HepG2 (cell line): Measurements from ENCODE around the gene GJD3. TPM values are rescaled to one million over a fixed set of nuclear protein-coding genes. Genes with fewer than 3 reads are reported as not detected.

ENCODE experiments used
- ATF1 ChIP-seq: IDR thresholded peaks from 2 replicates; pipeline ENCODE4 v1.6.1; 2016; ENCODE audit warnings: mild to moderate bottlenecking, control low read depth
- CREB1 ChIP-seq, 2 experiments: fragments of 450-650 bp in 1 of 2; IDR thresholded peaks; 2 replicates each; pipeline ENCODE4 v1.6.1; 2016 to 2017; ENCODE audit warnings: control low read depth in 1 of 2, mild to moderate bottlenecking in 1 of 2, missing compliant biosample characterization in 1 of 2, missing genetic modification characterization in 1 of 2
- FOSL2 ChIP-seq: sonication (generic); formaldehyde crosslinking; IDR thresholded peaks from 2 replicates; pipeline ENCODE4 v1.4.0; 2020; ENCODE audit warnings: missing genetic modification reagents
- HES4 ChIP-seq: sonication (generic); formaldehyde crosslinking; IDR thresholded peaks from 2 replicates; pipeline ENCODE4 v1.9.0; 2021; ENCODE audit warnings: mild to moderate bottlenecking, missing genetic modification reagents, borderline replicate concordance
- IKZF1 ChIP-seq: fragments of 450-650 bp; IDR thresholded peaks from 2 replicates; pipeline ENCODE4 v1.7.1; 2016
- MLX ChIP-seq: IDR thresholded peaks from 2 replicates; pipeline ENCODE4 v1.6.1; 2016
- NFE2L1 ChIP-seq: sonication (generic); formaldehyde crosslinking; IDR thresholded peaks from 2 replicates; pipeline ENCODE4 v1.4.0; 2020; ENCODE audit warnings: missing genetic modification reagents, mild to moderate bottlenecking, borderline replicate concordance
- PHF8 ChIP-seq: sonication (generic); formaldehyde crosslinking; IDR thresholded peaks from 2 replicates; pipeline ENCODE4 v1.5.0; 2020; ENCODE audit warnings: missing genetic modification reagents
- STAG1 ChIP-seq: sonication (generic); formaldehyde crosslinking; IDR thresholded peaks from 2 replicates; pipeline ENCODE4 v1.4.0; 2020; ENCODE audit warnings: missing genetic modification reagents
- TERF1 ChIP-seq: sonication (generic); formaldehyde crosslinking; IDR thresholded peaks from 2 replicates; pipeline ENCODE4 v1.8.0; 2022; ENCODE audit warnings: mild to moderate bottlenecking, missing genetic modification reagents, moderate library complexity
- ZMAT5 ChIP-seq: sonication (generic); formaldehyde crosslinking; IDR thresholded peaks from 2 replicates; pipeline ENCODE4 v1.5.0; 2020; ENCODE audit warnings: mild to moderate bottlenecking, low read depth, missing genetic modification reagents, borderline replicate concordance
- ZNF317 ChIP-seq: sonication (generic); formaldehyde crosslinking; IDR thresholded peaks from 2 replicates; pipeline ENCODE4 v1.5.0; 2020; ENCODE audit warnings: mild to moderate bottlenecking, missing genetic modification reagents
- ZNF350 ChIP-seq: sonication (generic); formaldehyde crosslinking; IDR thresholded peaks from 2 replicates; pipeline ENCODE4 v1.4.0; 2020; ENCODE audit warnings: mild to moderate bottlenecking, low read depth, missing genetic modification reagents, borderline replicate concordance
- ZNF530 ChIP-seq: sonication (generic); formaldehyde crosslinking; IDR thresholded peaks from 2 replicates; pipeline ENCODE4 v1.5.0; 2020; ENCODE audit warnings: low read depth, mild to moderate bottlenecking, missing genetic modification reagents
- ZZZ3 ChIP-seq: sonication (generic); formaldehyde crosslinking; IDR thresholded peaks from 2 replicates; pipeline ENCODE4 v1.4.0; 2020; ENCODE audit warnings: missing genetic modification reagents, mild to moderate bottlenecking, borderline replicate concordance
- polyA plus RNA-seq, 8 experiments: library from polyadenylated mRNA; depleted of rRNA in 3 of 8; stranded (reverse) in 7 of 8; unstranded in 1 of 8; fragments of >200 nt; fragmentation: Illumina TruSeq in 4 of 8; extraction: Trizol in 4 of 8; gene quantifications; 2 replicates each; pipeline versions ENCODE4 v1.2.1 to v1.2.3, GENCODE V29; 2011 to 2016; ENCODE audit warnings: low read depth in 4 of 8, missing spikeins in 1 of 8, mixed read lengths in 1 of 8; ENCODE audit not compliant: insufficient read depth in 1 of 8
- total RNA-seq, 5 experiments: library from RNA; depleted of rRNA; stranded (reverse); fragments of >200 nt; fragmentation: Illumina TruSeq; extraction: Trizol; gene quantifications; 2 replicates each; pipeline ENCODE4 v1.2.3, GENCODE V29; 2016; ENCODE audit warnings: low read depth in 1 of 5
- TF ChIP-seq, protein P1 (sequence below): sonication (generic); formaldehyde crosslinking; IDR thresholded peaks from 2 replicates; pipeline ENCODE4 v1.4.0; 2020; ENCODE audit warnings: mild to moderate bottlenecking, missing genetic modification reagents
- TF ChIP-seq, protein P2 (sequence below): IDR thresholded peaks from 2 replicates; pipeline ENCODE4 v1.6.1; 2012; ENCODE audit warnings: inconsistent platforms
- TF ChIP-seq, protein P3 (sequence below): IDR thresholded peaks from 2 replicates; pipeline ENCODE4 v1.6.1; 2016; ENCODE audit warnings: control low read depth

Gene GJD3
- total and polyA plus RNA-seq, 2 of the 13 experiments (the other 11 are each of a cell fraction or from before 2014, with no cell fraction given): not detected

GRCh38 chr17:40340880-40341807 is 23.4 kb downstream of the GJD3 start (continued):
- TF ChIP-seq, protein P1, sequence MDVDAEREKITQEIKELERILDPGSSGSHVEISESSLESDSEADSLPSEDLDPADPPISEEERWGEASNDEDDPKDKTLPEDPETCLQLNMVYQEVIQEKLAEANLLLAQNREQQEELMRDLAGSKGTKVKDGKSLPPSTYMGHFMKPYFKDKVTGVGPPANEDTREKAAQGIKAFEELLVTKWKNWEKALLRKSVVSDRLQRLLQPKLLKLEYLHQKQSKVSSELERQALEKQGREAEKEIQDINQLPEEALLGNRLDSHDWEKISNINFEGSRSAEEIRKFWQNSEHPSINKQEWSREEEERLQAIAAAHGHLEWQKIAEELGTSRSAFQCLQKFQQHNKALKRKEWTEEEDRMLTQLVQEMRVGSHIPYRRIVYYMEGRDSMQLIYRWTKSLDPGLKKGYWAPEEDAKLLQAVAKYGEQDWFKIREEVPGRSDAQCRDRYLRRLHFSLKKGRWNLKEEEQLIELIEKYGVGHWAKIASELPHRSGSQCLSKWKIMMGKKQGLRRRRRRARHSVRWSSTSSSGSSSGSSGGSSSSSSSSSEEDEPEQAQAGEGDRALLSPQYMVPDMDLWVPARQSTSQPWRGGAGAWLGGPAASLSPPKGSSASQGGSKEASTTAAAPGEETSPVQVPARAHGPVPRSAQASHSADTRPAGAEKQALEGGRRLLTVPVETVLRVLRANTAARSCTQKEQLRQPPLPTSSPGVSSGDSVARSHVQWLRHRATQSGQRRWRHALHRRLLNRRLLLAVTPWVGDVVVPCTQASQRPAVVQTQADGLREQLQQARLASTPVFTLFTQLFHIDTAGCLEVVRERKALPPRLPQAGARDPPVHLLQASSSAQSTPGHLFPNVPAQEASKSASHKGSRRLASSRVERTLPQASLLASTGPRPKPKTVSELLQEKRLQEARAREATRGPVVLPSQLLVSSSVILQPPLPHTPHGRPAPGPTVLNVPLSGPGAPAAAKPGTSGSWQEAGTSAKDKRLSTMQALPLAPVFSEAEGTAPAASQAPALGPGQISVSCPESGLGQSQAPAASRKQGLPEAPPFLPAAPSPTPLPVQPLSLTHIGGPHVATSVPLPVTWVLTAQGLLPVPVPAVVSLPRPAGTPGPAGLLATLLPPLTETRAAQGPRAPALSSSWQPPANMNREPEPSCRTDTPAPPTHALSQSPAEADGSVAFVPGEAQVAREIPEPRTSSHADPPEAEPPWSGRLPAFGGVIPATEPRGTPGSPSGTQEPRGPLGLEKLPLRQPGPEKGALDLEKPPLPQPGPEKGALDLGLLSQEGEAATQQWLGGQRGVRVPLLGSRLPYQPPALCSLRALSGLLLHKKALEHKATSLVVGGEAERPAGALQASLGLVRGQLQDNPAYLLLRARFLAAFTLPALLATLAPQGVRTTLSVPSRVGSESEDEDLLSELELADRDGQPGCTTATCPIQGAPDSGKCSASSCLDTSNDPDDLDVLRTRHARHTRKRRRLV (CRISPR knock-in tag): peak; percentile 62; the same call in 1 of the 2 replicates
- TF ChIP-seq ATF1 (CRISPR knock-in tag): peak; percentile 70
- TF ChIP-seq ZNF350 (CRISPR knock-in tag): peak; percentile 38; the same call in 1 of the 2 replicates
- TF ChIP-seq STAG1 (CRISPR knock-in tag): peak; percentile 41
- peak; percentile 47; the same call in 1 of the 2 replicates for TF ChIP-seq TERF1 (CRISPR knock-in tag)
- TF ChIP-seq IKZF1: no peak
- TF ChIP-seq ZZZ3: peak; percentile 34; the same call in 1 of the 2 replicates
- TF ChIP-seq ZNF530 (CRISPR knock-in tag): no peak
- TF ChIP-seq, protein P2, sequence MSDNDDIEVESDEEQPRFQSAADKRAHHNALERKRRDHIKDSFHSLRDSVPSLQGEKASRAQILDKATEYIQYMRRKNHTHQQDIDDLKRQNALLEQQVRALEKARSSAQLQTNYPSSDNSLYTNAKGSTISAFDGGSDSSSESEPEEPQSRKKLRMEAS: peak; percentile 58
- peak; percentile 90 for TF ChIP-seq CREB1 (IDR thresholded peaks at IDR 0.05)
- TF ChIP-seq CREB1 (CRISPR knock-in tag; IDR thresholded peaks at IDR 0.05): no peak; the same call in 1 of the 2 replicates
- no peak; the same call in 1 of the 2 replicates for TF ChIP-seq PHF8 (CRISPR knock-in tag)
- TF ChIP-seq, protein P3, sequence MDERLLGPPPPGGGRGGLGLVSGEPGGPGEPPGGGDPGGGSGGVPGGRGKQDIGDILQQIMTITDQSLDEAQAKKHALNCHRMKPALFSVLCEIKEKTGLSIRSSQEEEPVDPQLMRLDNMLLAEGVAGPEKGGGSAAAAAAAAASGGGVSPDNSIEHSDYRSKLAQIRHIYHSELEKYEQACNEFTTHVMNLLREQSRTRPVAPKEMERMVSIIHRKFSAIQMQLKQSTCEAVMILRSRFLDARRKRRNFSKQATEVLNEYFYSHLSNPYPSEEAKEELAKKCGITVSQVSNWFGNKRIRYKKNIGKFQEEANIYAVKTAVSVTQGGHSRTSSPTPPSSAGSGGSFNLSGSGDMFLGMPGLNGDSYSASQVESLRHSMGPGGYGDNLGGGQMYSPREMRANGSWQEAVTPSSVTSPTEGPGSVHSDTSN (CRISPR knock-in tag): no peak
- peak; percentile 79; the same call in 1 of the 2 replicates for TF ChIP-seq HES4 (CRISPR knock-in tag)
- TF ChIP-seq ZNF317: 0 out of 2 replicates have a peak, but pooled peaks have one; percentile 47
- peak; percentile 12; the same call in 1 of the 2 replicates for TF ChIP-seq MLX (CRISPR knock-in tag)
- TF ChIP-seq ZMAT5 (CRISPR knock-in tag): no peak
- no peak for TF ChIP-seq NFE2L1 (CRISPR knock-in tag)
- peak; percentile 72 for TF ChIP-seq FOSL2 (CRISPR knock-in tag)
